SK-N-SH (cell line): ENCODE results near the gene P2RY11. TPM values are rescaled to one million over a fixed set of nuclear protein-coding genes. Genes with fewer than 3 reads are reported as not detected.
A peak's percentile ranks its signal among the peaks of the same experiment; 100 is the strongest.

ENCODE experiments used
- CTCF ChIA-PET: fragments of 300-600, 350-600 bp; formaldehyde crosslinking; extraction: SDS; loops from one replicate; lab custom pipeline; 2021; lab: Yijun Ruan, JAX
- POLR2A ChIA-PET: fragments of 350-600 bp; sonication (Branson Sonifier 250); formaldehyde crosslinking; extraction: SDS; loops from one replicate; lab custom pipeline; 2020; ENCODE audit warnings: antibody characterized with exemption, inconsistent platforms; lab: Yijun Ruan, JAX
- DNase-seq: peaks from one replicate; pipeline ENCODE4 v3.0.0; 2012
- H2AFZ ChIP-seq: fragments of 200-600 bp; sonication (generic); 2 replicates; pipeline ENCODE4 v1.8.1; 2016; ENCODE audit warnings: antibody characterized with exemption, mild to moderate bottlenecking, low read depth
- H3F3A ChIP-seq: fragments of 200-600 bp; sonication (generic); replicated peaks from 2 replicates; pipeline ENCODE3; 2016; ENCODE audit warnings: antibody characterized with exemption, mild to moderate bottlenecking; ENCODE audit not compliant: insufficient read depth
- H3K27ac ChIP-seq, 2 experiments: fragments of 200-500 bp in 1 of 2; fragments of 200-600 bp in 1 of 2; sonication (Bioruptor generic) in 1 of 2; sonication (generic), shearing (Covaris generic) in 1 of 2; 2 replicates each; pipeline versions ENCODE4 v1.5.1 to v1.6.1; 2014 to 2016; ENCODE audit warnings: low read depth in 2 of 2, inconsistent platforms in 1 of 2, low read length in 1 of 2, mild to moderate bottlenecking in 1 of 2, mixed read lengths in 1 of 2
- H3K27me3 ChIP-seq: fragments of 200-600 bp; sonication (generic), shearing (Covaris generic); 2 replicates; pipeline ENCODE4 v1.6.1; 2016; ENCODE audit warnings: mixed run types; ENCODE audit not compliant: insufficient read depth
- H3K36me3 ChIP-seq, 2 experiments: fragments of 200-500 bp in 1 of 2; fragments of 200-600 bp in 1 of 2; sonication (Bioruptor generic) in 1 of 2; sonication (generic) in 1 of 2; replicated peaks in 1 of 2; 2 replicates each; pipeline versions ENCODE3 to v1.5.1; 2014 to 2016; ENCODE audit warnings: low read length in 1 of 2, mild to moderate bottlenecking in 1 of 2; ENCODE audit not compliant: insufficient read depth in 2 of 2, control insufficient read depth in 1 of 2
- H3K4me1 ChIP-seq, 2 experiments: fragments of 200-500 bp in 1 of 2; fragments of 200-600 bp in 1 of 2; sonication (Bioruptor generic) in 1 of 2; sonication (generic), shearing (Covaris generic) in 1 of 2; 2 replicates each; pipeline versions ENCODE4 v1.5.1 to v1.6.1; 2014 to 2016; ENCODE audit warnings: low read depth in 1 of 2, low read length in 1 of 2, mixed run types in 1 of 2; ENCODE audit not compliant: insufficient read depth in 2 of 2, control insufficient read depth in 1 of 2
- H3K4me2 ChIP-seq: fragments of 200-600 bp; sonication (generic), shearing (Covaris generic); 2 replicates; pipeline ENCODE4 v1.6.1; 2017; ENCODE audit warnings: mixed run types
- H3K4me3 ChIP-seq, 2 experiments: fragments of 200-500 bp in 1 of 2; fragments of 200-600 bp in 1 of 2; sonication (Bioruptor generic) in 1 of 2; sonication (generic), shearing (Covaris generic) in 1 of 2; 2 replicates each; pipeline versions ENCODE4 v1.5.1 to v1.8.1; 2014 to 2016; ENCODE audit warnings: low read depth in 2 of 2, inconsistent platforms in 1 of 2, low read length in 1 of 2, mild to moderate bottlenecking in 1 of 2, mixed read lengths in 1 of 2, moderate library complexity in 1 of 2
- H3K79me2 ChIP-seq: fragments of 200-600 bp; sonication (generic); 2 replicates; pipeline ENCODE4 v1.8.1; 2017; ENCODE audit warnings: mild to moderate bottlenecking; ENCODE audit not compliant: insufficient read depth
- H3K9ac ChIP-seq: fragments of 200-600 bp; sonication (generic); 2 replicates; pipeline ENCODE4 v1.6.1; 2017; ENCODE audit warnings: mixed run types
- H3K9me2 ChIP-seq: fragments of 200-600 bp; sonication (generic); 2 replicates; pipeline ENCODE4 v1.6.1; 2017; ENCODE audit warnings: mixed run types
- H3K9me3 ChIP-seq: fragments of 200-600 bp; sonication (generic); 2 replicates; pipeline ENCODE4 v1.6.1; 2017; ENCODE audit warnings: mixed run types, mild to moderate bottlenecking, moderate library complexity
- H4K20me1 ChIP-seq: fragments of 200-600 bp; sonication (generic); 2 replicates; pipeline ENCODE4 v1.6.1; 2017; ENCODE audit warnings: mild to moderate bottlenecking, mixed run types; ENCODE audit not compliant: insufficient read depth
- EZH2phosphoT487 ChIP-seq: fragments of 200-600 bp; sonication (generic); IDR thresholded peaks from 2 replicates; pipeline ENCODE4 v1.6.1; 2017; ENCODE audit warnings: low read depth, mixed run types, mild to moderate bottlenecking, antibody characterized with exemption, moderate library complexity, borderline replicate concordance
- FOXM1 ChIP-seq: IDR thresholded peaks from 2 replicates; pipeline ENCODE4 v1.4.0; 2012; ENCODE audit warnings: low read depth, mild to moderate bottlenecking
- GATA2 ChIP-seq: sonication (generic); formaldehyde crosslinking; IDR thresholded peaks from 2 replicates; pipeline ENCODE4 v1.5.0; 2020; ENCODE audit warnings: mild to moderate bottlenecking, missing genetic modification reagents
- JUND ChIP-seq: IDR thresholded peaks from 2 replicates; pipeline ENCODE4 v1.4.0; 2012
- MXI1 ChIP-seq: IDR thresholded peaks from 2 replicates; pipeline ENCODE4 v1.6.1; 2012; ENCODE audit warnings: mild to moderate bottlenecking, low read depth, low read length, improper control_type of control experiment
- NFIC ChIP-seq: IDR thresholded peaks from 2 replicates; pipeline ENCODE4 v1.4.0; 2012; ENCODE audit warnings: borderline replicate concordance
- NRF1 ChIP-seq: IDR thresholded peaks from 2 replicates; pipeline ENCODE4 v1.6.1; 2012; ENCODE audit warnings: low read depth, mild to moderate bottlenecking, low read length
- POLR2AphosphoS5 ChIP-seq: IDR thresholded peaks from 2 replicates; pipeline ENCODE4 v1.6.1; 2012; ENCODE audit warnings: low read depth, low read length
- RAD21 ChIP-seq: IDR thresholded peaks from 2 replicates; pipeline ENCODE4 v1.6.1; 2012; ENCODE audit warnings: mild to moderate bottlenecking, low read length
- RXRA ChIP-seq: IDR thresholded peaks from 2 replicates; pipeline ENCODE4 v1.4.0; 2012; ENCODE audit warnings: low read depth, mild to moderate bottlenecking, borderline replicate concordance
- SMC3 ChIP-seq: IDR thresholded peaks from 2 replicates; pipeline ENCODE4 v1.6.1; 2012; ENCODE audit warnings: low read depth, low read length, improper control_type of control experiment
- TAF1 ChIP-seq: IDR thresholded peaks from 2 replicates; pipeline ENCODE4 v1.6.1; 2012; ENCODE audit warnings: low read depth, mild to moderate bottlenecking, low read length, moderate library complexity, borderline replicate concordance
- TEAD4 ChIP-seq: IDR thresholded peaks from 2 replicates; pipeline ENCODE4 v1.4.0; 2012; ENCODE audit warnings: mild to moderate bottlenecking, borderline replicate concordance; ENCODE audit not compliant: insufficient read depth
- YY1 ChIP-seq: IDR thresholded peaks from 2 replicates; pipeline ENCODE4 v1.4.0; 2012; ENCODE audit warnings: low read depth, mild to moderate bottlenecking
- WGBS: methylation state at CpG from one replicate; pipeline ENCODE4 v1.1.6; 2017; ENCODE audit warnings: low lambda C conversion rate; 5-methylcytosine and 5-hydroxymethylcytosine counted together
- polyA plus RNA-seq, 3 experiments: library from polyadenylated mRNA; depleted of rRNA; stranded (reverse); fragments of >200 nt; gene quantifications; 2 replicates each; pipeline ENCODE4 v1.2.3, GENCODE V29; 2012
- TF ChIP-seq, protein P1 (sequence below): fragments of 150-350 bp; IDR thresholded peaks from 2 replicates; pipeline ENCODE4 v1.6.1; 2016; ENCODE audit warnings: mild to moderate bottlenecking, low read depth, low read length
- TF ChIP-seq, protein P2 (sequence below): fragments of 200-600 bp; sonication (generic); IDR thresholded peaks from 2 replicates; pipeline ENCODE4 v1.6.1; 2017; ENCODE audit warnings: antibody characterized with exemption, mild to moderate bottlenecking, moderate library complexity

Gene P2RY11
- polyA plus RNA-seq, 1 of the 3 experiments (the other 2 are of a cell fraction) = 6.8 TPM

DNA sequence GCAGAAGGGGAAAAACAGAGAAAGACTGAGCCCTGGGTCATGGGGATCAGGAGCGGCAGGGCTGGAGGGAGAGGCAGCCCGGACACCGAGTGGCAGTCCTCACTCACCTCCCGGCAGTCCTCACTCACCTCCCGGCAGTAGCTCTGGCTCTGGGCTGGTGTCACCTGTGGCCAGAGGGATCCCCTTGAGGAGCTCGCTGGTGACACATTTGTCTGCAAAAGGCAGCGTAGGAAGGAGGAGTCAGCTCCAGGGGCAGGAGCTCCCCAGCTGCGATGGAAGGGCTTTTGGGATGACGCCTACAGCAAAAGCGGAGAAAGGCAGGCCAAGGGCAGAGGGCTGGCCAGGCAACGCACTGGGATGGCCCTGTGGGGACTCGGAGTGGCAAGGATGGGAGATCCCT is 7.5 kb downstream of the P2RY11 start:
- H3K36me3 ChIP-seq = peaks cover 12 to 36% of the 10 kb centered on the region in 2 experiments
- CTCF ChIA-PET = interaction anchor here (1.0 to 6.4 kb wide), 4 partner anchors 11 to 131 kb away, joined by 3 to 58 read pairs (median 8); partner anchors contain the start of genes ANGPTL6 and PPAN
- peaks cover 40% of the 10 kb centered on the region for H3F3A ChIP-seq
- H3K27me3 ChIP-seq = no peaks in the 10 kb centered on the region
- peak overlapping the region; percentile 89 for H3K9ac ChIP-seq
- 11% methylated on average over 10 of the region's 12 CpGs for WGBS
- peak overlapping the region; percentile 76 to 83; a peak in 2 of 4 replicates for H3K27ac ChIP-seq
- DNase-seq = no peak
- peaks cover 3 to 13% of the 10 kb centered on the region in 2 experiments; a peak in 1 of 4 replicates for H3K4me1 ChIP-seq
- H3K9me3 ChIP-seq = no peaks in the 10 kb centered on the region
- H3K79me2 ChIP-seq = peaks cover 25% of the 10 kb centered on the region
- no peaks in the 10 kb centered on the region for H3K9me2 ChIP-seq
- TF ChIP-seq POLR2AphosphoS5 (no peak), MXI1 (no peak), YY1 (no peak), JUND (no peak), FOXM1 (no peak), GATA2 (CRISPR knock-in tag) (no peak), RXRA (no peak), RAD21 (no peak), NFIC (no peak), TAF1 (no peak), EZH2phosphoT487 (no peak), SMC3 (no peak), TEAD4 (no peak), NRF1 (no peak)
- TF ChIP-seq, protein P1, sequence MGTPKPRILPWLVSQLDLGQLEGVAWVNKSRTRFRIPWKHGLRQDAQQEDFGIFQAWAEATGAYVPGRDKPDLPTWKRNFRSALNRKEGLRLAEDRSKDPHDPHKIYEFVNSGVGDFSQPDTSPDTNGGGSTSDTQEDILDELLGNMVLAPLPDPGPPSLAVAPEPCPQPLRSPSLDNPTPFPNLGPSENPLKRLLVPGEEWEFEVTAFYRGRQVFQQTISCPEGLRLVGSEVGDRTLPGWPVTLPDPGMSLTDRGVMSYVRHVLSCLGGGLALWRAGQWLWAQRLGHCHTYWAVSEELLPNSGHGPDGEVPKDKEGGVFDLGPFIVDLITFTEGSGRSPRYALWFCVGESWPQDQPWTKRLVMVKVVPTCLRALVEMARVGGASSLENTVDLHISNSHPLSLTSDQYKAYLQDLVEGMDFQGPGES = no peak
- TF ChIP-seq, protein P2, sequence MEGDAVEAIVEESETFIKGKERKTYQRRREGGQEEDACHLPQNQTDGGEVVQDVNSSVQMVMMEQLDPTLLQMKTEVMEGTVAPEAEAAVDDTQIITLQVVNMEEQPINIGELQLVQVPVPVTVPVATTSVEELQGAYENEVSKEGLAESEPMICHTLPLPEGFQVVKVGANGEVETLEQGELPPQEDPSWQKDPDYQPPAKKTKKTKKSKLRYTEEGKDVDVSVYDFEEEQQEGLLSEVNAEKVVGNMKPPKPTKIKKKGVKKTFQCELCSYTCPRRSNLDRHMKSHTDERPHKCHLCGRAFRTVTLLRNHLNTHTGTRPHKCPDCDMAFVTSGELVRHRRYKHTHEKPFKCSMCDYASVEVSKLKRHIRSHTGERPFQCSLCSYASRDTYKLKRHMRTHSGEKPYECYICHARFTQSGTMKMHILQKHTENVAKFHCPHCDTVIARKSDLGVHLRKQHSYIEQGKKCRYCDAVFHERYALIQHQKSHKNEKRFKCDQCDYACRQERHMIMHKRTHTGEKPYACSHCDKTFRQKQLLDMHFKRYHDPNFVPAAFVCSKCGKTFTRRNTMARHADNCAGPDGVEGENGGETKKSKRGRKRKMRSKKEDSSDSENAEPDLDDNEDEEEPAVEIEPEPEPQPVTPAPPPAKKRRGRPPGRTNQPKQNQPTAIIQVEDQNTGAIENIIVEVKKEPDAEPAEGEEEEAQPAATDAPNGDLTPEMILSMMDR = no peak
- TF ChIP-seq, all 33 proteins: peak for 0
- Histone ChIP-seq H2AFZ (no peak overlapping the region), H4K20me1 (peaks cover 11% of the 10 kb centered on the region; the same call in 1 of the 2 replicates), H3K4me3 (peak overlapping the region; percentile 87 to 89), H3K4me2 (peak overlapping the region; percentile 97)
- POLR2A ChIA-PET = interaction anchor here (0.7 to 1.2 kb wide), 3 partner anchors 9 to 13 kb away, joined by 4 read pairs; partner anchors contain the start of gene PPAN
